ENCODE results near the gene CSMD2.

The CSMD2 gene

GRCh38 chr1:34073028-34073695 lies 91.9 kb downstream of the CSMD2 start:
- ATAC-seq (replicated peaks): no peak

GRCh38 chr1:34070201-34070836 lies 94.7 kb downstream of the CSMD2 start:
- H3K4me1 Mint-ChIP-seq (ENCODE audit: low read depth in 2 of 2): no peaks in the 10 kb centered on the region
- H3K27me3 Mint-ChIP-seq: peaks cover 31 to 60% of the 10 kb centered on the region in 2 donors
- no peaks in the 10 kb centered on the region for H3K9me3 Mint-ChIP-seq
- H3K4me3 Mint-ChIP-seq: no peak overlapping the region
- DNase-seq (no peak), ATAC-seq (replicated peaks) (no peak)
- no peak overlapping the region for H3K27ac Mint-ChIP-seq
- H3K36me3 Mint-ChIP-seq (ENCODE audit: insufficient read depth): no peaks in the 10 kb centered on the region

More at GRCh38 chr1:34073028-34073695, 91.9 kb downstream of the CSMD2 start:
- no peaks in the 10 kb centered on the region for H3K36me3 Mint-ChIP-seq (ENCODE audit: insufficient read depth)
- no peaks in the 10 kb centered on the region for H3K9me3 Mint-ChIP-seq
- no peak overlapping the region for H3K27ac Mint-ChIP-seq
- H3K4me3 Mint-ChIP-seq: no peak overlapping the region
- DNase-seq: no peak
- H3K4me1 Mint-ChIP-seq (ENCODE audit: low read depth in 2 of 2): no peaks in the 10 kb centered on the region
- peaks cover 30 to 66% of the 10 kb centered on the region in 2 donors for H3K27me3 Mint-ChIP-seq

- H3K4me3 Mint-ChIP-seq: no peak overlapping the region
- no peak overlapping the region for H3K27ac Mint-ChIP-seq
- DNase-seq (no peak), ATAC-seq (replicated peaks) (no peak)
- no peaks in the 10 kb centered on the region for H3K4me1 Mint-ChIP-seq (ENCODE audit: low read depth in 2 of 2)
- peaks cover 33 to 48% of the 10 kb centered on the region in 2 donors for H3K27me3 Mint-ChIP-seq
- H3K36me3 Mint-ChIP-seq (ENCODE audit: insufficient read depth): no peaks in the 10 kb centered on the region
- no peaks in the 10 kb centered on the region for H3K9me3 Mint-ChIP-seq
These were observed 97.9 kb downstream of the CSMD2 start for GRCh38 chr1:34066981-34067603.

- H3K4me3 Mint-ChIP-seq: no peak overlapping the region
- no peak overlapping the region for H3K27ac Mint-ChIP-seq
- H3K36me3 Mint-ChIP-seq (ENCODE audit: insufficient read depth): no peaks in the 10 kb centered on the region
- ATAC-seq (replicated peaks): no peak
- peaks cover 25 to 48% of the 10 kb centered on the region in 2 donors for H3K27me3 Mint-ChIP-seq
- H3K9me3 Mint-ChIP-seq: no peaks in the 10 kb centered on the region
- H3K4me1 Mint-ChIP-seq (ENCODE audit: low read depth in 2 of 2): no peaks in the 10 kb centered on the region
- DNase-seq: no peak
These were observed 98.9 kb downstream of the CSMD2 start for GRCh38 chr1:34066166-34066565.

GRCh38 chr1:34065498-34065897 lies 99.5 kb downstream of the CSMD2 start:
- no peaks in the 10 kb centered on the region for H3K9me3 Mint-ChIP-seq
- peaks cover 19 to 48% of the 10 kb centered on the region in 2 donors for H3K27me3 Mint-ChIP-seq
- no peak overlapping the region for H3K27ac Mint-ChIP-seq
- no peak overlapping the region for H3K4me3 Mint-ChIP-seq
- no peak for DNase-seq
- no peaks in the 10 kb centered on the region for H3K4me1 Mint-ChIP-seq (ENCODE audit: low read depth in 2 of 2)
- no peaks in the 10 kb centered on the region for H3K36me3 Mint-ChIP-seq (ENCODE audit: insufficient read depth)
- no peak for ATAC-seq (replicated peaks)

- Mint-ChIP-seq H3K36me3 (ENCODE audit: insufficient read depth) (no peaks in the 10 kb centered on the region), H3K27ac (no peak overlapping the region), H3K9me3 (no peaks in the 10 kb centered on the region), H3K4me1 (ENCODE audit: low read depth in 2 of 2) (no peaks in the 10 kb centered on the region), H3K4me3 (no peak overlapping the region), H3K27me3 (peaks cover 38 to 69% of the 10 kb centered on the region in 2 donors)
- no peak for DNase-seq
- ATAC-seq (replicated peaks): no peak
These were observed 104.1 kb downstream of the CSMD2 start for GRCh38 chr1:34060901-34061415.

GRCh38 chr1:34060187-34060730 lies 104.8 kb downstream of the CSMD2 start:
- H3K27ac Mint-ChIP-seq: no peak overlapping the region
- no peaks in the 10 kb centered on the region for H3K4me1 Mint-ChIP-seq (ENCODE audit: low read depth in 2 of 2)
- DNase-seq: no peak
- H3K36me3 Mint-ChIP-seq (ENCODE audit: insufficient read depth): no peaks in the 10 kb centered on the region
- peaks cover 36 to 69% of the 10 kb centered on the region in 2 donors for H3K27me3 Mint-ChIP-seq
- no peak for ATAC-seq (replicated peaks)
- H3K9me3 Mint-ChIP-seq: no peaks in the 10 kb centered on the region
- no peak overlapping the region for H3K4me3 Mint-ChIP-seq

- DNase-seq (no peak), ATAC-seq (replicated peaks) (no peak)
- H3K9me3 Mint-ChIP-seq: no peaks in the 10 kb centered on the region
- no peaks in the 10 kb centered on the region for H3K4me1 Mint-ChIP-seq (ENCODE audit: low read depth in 2 of 2)
- H3K27ac Mint-ChIP-seq: no peak overlapping the region
- no peak overlapping the region for H3K4me3 Mint-ChIP-seq
- no peaks in the 10 kb centered on the region for H3K36me3 Mint-ChIP-seq (ENCODE audit: insufficient read depth)
- H3K27me3 Mint-ChIP-seq: peaks cover 41 to 55% of the 10 kb centered on the region in 2 donors
These were observed 107.5 kb downstream of the CSMD2 start for GRCh38 chr1:34057347-34058130.

GRCh38 chr1:34055818-34056217 lies 109.2 kb downstream of the CSMD2 start:
- peaks cover 37 to 38% of the 10 kb centered on the region in 2 donors for H3K27me3 Mint-ChIP-seq
- H3K4me1 Mint-ChIP-seq (ENCODE audit: low read depth in 2 of 2): no peaks in the 10 kb centered on the region
- H3K27ac Mint-ChIP-seq: no peak overlapping the region
- ATAC-seq (replicated peaks) (no peak), DNase-seq (no peak)
- no peaks in the 10 kb centered on the region for H3K36me3 Mint-ChIP-seq (ENCODE audit: insufficient read depth)
- H3K4me3 Mint-ChIP-seq: no peak overlapping the region
- H3K9me3 Mint-ChIP-seq: no peaks in the 10 kb centered on the region

GRCh38 chr1:34054920-34055319 lies 110.1 kb downstream of the CSMD2 start:
- Mint-ChIP-seq H3K27ac (no peak overlapping the region), H3K27me3 (peaks cover 29 to 35% of the 10 kb centered on the region in 2 donors), H3K4me1 (ENCODE audit: low read depth in 2 of 2) (no peaks in the 10 kb centered on the region), H3K9me3 (no peaks in the 10 kb centered on the region), H3K36me3 (ENCODE audit: insufficient read depth) (no peaks in the 10 kb centered on the region), H3K4me3 (no peak overlapping the region)
- ATAC-seq (replicated peaks) (no peak), DNase-seq (no peak)

GRCh38 chr1:34053660-34054059 lies 111.4 kb downstream of the CSMD2 start:
- H3K4me3 Mint-ChIP-seq: no peak overlapping the region

GRCh38 chr1:34052565-34052964 lies 112.5 kb downstream of the CSMD2 start:
- Mint-ChIP-seq H3K27ac (no peak overlapping the region), H3K4me3 (no peak overlapping the region), H3K27me3 (peaks cover 6 to 16% of the 10 kb centered on the region in 2 donors), H3K4me1 (ENCODE audit: low read depth in 2 of 2) (no peaks in the 10 kb centered on the region), H3K9me3 (no peaks in the 10 kb centered on the region), H3K36me3 (ENCODE audit: insufficient read depth) (no peaks in the 10 kb centered on the region)
- DNase-seq: no peak
- ATAC-seq (replicated peaks): no peak

More at GRCh38 chr1:34053660-34054059, 111.4 kb downstream of the CSMD2 start:
- no peak overlapping the region for H3K27ac Mint-ChIP-seq
- H3K4me1 Mint-ChIP-seq (ENCODE audit: low read depth in 2 of 2): no peaks in the 10 kb centered on the region
- ATAC-seq (replicated peaks): no peak
- no peak for DNase-seq
- peaks cover 17 to 27% of the 10 kb centered on the region in 2 donors for H3K27me3 Mint-ChIP-seq
- no peaks in the 10 kb centered on the region for H3K9me3 Mint-ChIP-seq
- no peaks in the 10 kb centered on the region for H3K36me3 Mint-ChIP-seq (ENCODE audit: insufficient read depth)

Data from effector memory CD8-positive, alpha-beta T cell (primary cell).